ENCODE measurements around the gene GPR160. TPM values are rescaled to one million over a fixed set of nuclear protein-coding genes. Genes with fewer than 3 reads are reported as not detected.

Gene GPR160
- total and polyA plus RNA-seq, 8 donors = 7.8 to 25.4 (median 13.2) TPM

GRCh38 chr3:170056710-170057454 lies 19.1 kb downstream of the GPR160 start:
- no peak for DNase-seq
- intact Hi-C loops (cut with DNase I) = no loop called here
- Histone ChIP-seq H3K27me3 (no peaks in the 10 kb centered on the region), H3K36me3 (no peaks in the 10 kb centered on the region), H3K4me1 (peaks cover 0 to 5% of the 10 kb centered on the region in 2 donors), H3K27ac (no peak overlapping the region), H3K9me3 (no peaks in the 10 kb centered on the region), H3K4me3 (no peak overlapping the region)
- ATAC-seq = no peak
- TF ChIP-seq CTCF (IDR thresholded peaks at IDR 0.05) = no peak

GRCh38 chr3:170057550-170057949 lies 19.8 kb downstream of the GPR160 start:
- Histone ChIP-seq H3K9me3 (no peaks in the 10 kb centered on the region), H3K36me3 (peaks cover 0 to 5% of the 10 kb centered on the region in 2 donors), H3K4me1 (peaks cover 0 to 5% of the 10 kb centered on the region in 2 donors), H3K27me3 (no peaks in the 10 kb centered on the region), H3K4me3 (no peak overlapping the region), H3K27ac (no peak overlapping the region)
- no peak for TF ChIP-seq CTCF (IDR thresholded peaks at IDR 0.05)
- ATAC-seq = peak; percentile 75
- DNase-seq = no peak
- intact Hi-C loops (cut with DNase I) = no loop called here

GRCh38 chr3:170058127-170058526 lies 20.3 kb downstream of the GPR160 start:
- ATAC-seq (no peak), DNase-seq (no peak)
- Histone ChIP-seq H3K9me3 (no peaks in the 10 kb centered on the region), H3K36me3 (peaks cover 0 to 9% of the 10 kb centered on the region in 2 donors), H3K4me1 (peaks cover 0 to 5% of the 10 kb centered on the region in 2 donors), H3K27ac (no peak overlapping the region), H3K27me3 (no peaks in the 10 kb centered on the region), H3K4me3 (no peak overlapping the region)
- intact Hi-C loops (cut with DNase I) = no loop called here
- no peak for TF ChIP-seq CTCF (IDR thresholded peaks at IDR 0.05)

- ATAC-seq (no peak), DNase-seq (no peak)
- no peaks in the 10 kb centered on the region for H3K27me3 ChIP-seq
- H3K36me3 ChIP-seq = peaks cover 0 to 16% of the 10 kb centered on the region in 2 donors
- H3K4me3 ChIP-seq = no peak overlapping the region
- no peak overlapping the region for H3K27ac ChIP-seq
- TF ChIP-seq CTCF (IDR thresholded peaks at IDR 0.05) = no peak
- peaks cover 0 to 5% of the 10 kb centered on the region in 2 donors for H3K4me1 ChIP-seq
- H3K9me3 ChIP-seq = no peaks in the 10 kb centered on the region
- intact Hi-C loops (cut with DNase I) = no loop called here
Observed at GRCh38 chr3:170059447-170059846, 21.7 kb downstream of the GPR160 start.

- ATAC-seq = no peak
- Histone ChIP-seq H3K4me3 (no peak overlapping the region), H3K27ac (no peak overlapping the region), H3K9me3 (no peaks in the 10 kb centered on the region), H3K27me3 (no peaks in the 10 kb centered on the region), H3K4me1 (peaks cover 0 to 5% of the 10 kb centered on the region in 2 donors), H3K36me3 (peaks cover 0 to 16% of the 10 kb centered on the region in 2 donors)
- intact Hi-C loops (cut with DNase I) = no loop called here
- peak in 1 of 4 donors; percentile 57 for DNase-seq
- TF ChIP-seq CTCF (IDR thresholded peaks at IDR 0.05) = no peak
Observed at GRCh38 chr3:170062068-170062467, 24.3 kb downstream of the GPR160 start.
